Epithelial cell of prostate (primary cell): ENCODE data around the gene CDKL5.
A peak's percentile ranks its signal among the peaks of the same experiment; 100 is the strongest.
"Not testable (repeated sequence)": the region's sequence is repeated elsewhere in the genome, so short reads cannot be mapped to it uniquely, and the experiment has no call there.

Experiments used
- DNase-seq: peaks from one replicate; pipeline ENCODE4 v3.0.0-alpha.2; 2011; ENCODE audit warnings: low read depth, low spot score
- H3K27ac ChIP-seq: fragments of 450-650 bp; 2 replicates; pipeline ENCODE4 v1.5.1; 2017; ENCODE audit warnings: mild to moderate bottlenecking

The CDKL5 gene

DNA sequence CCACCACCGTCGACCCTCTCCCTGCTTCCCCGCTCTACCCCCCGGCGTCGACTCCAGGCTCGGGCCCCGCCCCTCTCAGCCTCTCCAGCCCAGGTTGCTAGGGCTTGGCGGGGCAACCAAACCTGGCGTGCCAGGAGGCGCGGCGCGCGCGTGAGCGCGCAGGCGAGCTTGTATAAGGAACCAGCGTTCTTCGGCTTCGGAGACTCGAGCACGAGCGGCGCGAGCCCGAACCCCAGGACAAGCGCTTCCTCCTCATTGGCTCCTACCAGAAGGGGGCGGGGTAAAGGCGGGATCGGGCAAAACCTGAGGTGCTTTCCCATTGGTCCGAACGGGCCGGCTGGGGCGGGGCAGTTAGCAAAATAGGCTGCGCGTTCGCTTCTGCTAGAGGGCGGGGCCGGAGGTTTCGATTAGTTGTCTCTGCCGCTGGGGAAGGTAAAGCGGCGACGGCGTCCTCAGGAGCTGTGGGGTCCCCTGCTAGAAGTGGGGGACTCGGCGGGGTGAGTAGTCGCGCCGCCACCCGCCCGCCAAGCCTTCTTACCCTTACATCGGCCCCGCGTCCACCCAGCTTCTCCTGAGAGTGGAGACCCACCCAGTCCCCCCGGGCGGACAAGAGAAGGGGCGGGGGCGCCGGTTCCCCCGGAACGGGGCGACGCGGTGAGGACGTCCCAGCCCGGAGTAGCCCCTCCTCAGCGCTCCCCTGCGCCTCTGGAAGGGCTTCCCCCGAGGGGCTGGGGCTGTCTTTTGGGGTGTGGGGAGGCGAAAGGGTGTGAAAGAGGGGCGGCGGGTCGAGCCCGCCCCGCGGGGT is at the start of gene CDKL5:
TSS of gene CDKL5 (plus strand) at position 410 of the 805 bp plus-strand sequence. CDS start 81,489 bp downstream, outside the sequence.
- peak within 1 kb of the TSS; percentile 12 for H3K27ac ChIP-seq
- peak; percentile 81 for DNase-seq

DNA sequence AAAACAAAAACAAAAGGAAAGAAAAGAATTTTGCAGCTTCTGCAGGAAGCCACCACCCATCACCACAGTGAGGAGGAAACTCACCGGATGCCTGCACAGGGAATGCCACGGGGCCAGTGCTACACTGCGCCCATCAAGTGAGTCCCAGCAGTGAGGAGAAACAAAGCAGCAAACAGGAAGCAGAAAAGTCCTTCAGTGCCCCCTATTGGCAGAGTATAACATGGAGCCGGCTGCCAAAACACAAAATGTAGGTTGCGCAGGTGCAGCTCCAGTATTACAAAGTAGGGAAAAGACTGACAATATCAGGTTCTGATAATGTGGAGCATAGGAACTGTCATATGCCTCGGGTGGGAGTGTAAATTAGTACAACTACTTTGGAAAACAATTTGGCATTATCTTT is 47.6 kb upstream of the CDKL5 start:
- no peak for DNase-seq
- no peak overlapping the region for H3K27ac ChIP-seq

DNA sequence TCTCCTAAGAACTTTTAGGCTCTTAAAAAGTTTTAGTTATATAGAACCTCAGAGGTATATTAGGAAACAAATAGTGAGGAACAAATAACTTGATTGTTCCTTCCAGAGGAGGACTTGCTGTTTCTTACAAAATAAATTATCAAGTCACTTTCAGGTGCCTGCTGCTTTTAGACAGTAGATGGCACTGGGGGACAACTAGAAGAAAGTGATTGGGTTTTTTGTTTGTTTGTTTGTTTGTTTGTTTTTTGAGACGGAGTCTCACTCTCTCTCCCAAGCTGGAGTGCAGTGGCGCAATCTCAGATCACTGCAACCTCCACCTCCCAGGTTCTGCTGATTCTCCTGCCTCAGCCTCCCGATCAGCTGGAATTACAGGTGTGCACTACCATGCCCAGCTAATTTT is 35.4 kb upstream of the CDKL5 start:
- H3K27ac ChIP-seq: no peak overlapping the region
- no peak for DNase-seq

DNA sequence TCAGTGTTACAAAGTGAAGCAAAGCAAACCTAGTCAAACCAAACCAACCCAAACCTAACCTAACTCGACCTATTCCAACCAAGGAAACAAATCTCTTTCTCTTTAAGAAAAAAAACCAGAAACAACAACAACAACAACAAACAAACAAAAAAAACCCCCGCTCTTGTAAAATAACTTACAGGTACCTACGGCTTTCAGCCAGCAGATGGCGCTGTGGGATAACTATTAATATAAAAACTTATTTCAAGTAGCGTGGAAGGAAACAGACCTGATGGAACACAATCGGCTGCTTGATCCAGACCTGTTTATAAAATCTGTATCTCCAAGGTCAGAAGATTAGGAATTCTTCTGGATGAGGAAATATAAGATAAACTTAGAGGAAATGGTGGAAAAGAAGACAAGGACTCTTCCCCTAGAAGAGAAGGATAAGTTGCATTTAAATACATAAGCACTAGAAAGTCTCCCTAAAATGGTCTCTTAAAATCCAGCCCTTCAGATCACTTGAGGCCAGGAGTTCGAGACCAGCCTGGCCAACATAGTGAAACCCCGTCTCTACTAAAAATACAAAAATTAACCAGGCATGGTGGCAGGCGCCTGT is 34.4 kb upstream of the CDKL5 start:
- no peak overlapping the region for H3K27ac ChIP-seq
- no peak for DNase-seq

DNA sequence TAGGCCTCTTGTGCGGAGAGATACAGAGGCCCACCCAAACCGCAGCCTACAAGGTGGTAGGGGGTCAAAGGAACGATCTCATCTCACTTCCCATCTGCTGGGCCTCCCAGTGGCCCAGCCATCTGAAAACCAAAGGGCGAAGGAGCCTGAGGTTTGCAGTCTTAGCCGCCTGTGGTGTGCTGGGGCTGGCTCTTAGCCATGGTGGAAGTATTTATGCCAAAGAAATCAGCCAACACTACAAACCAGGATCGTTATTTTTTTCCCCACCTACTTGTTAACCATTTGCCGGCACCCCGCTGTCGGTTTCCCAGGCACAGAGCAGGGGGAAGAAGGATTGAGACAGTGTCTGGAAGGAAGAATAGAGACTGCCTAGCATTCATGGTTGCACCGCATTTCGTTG is 30.9 kb upstream of the CDKL5 start:
- no peak for DNase-seq
- no peak overlapping the region for H3K27ac ChIP-seq

DNA sequence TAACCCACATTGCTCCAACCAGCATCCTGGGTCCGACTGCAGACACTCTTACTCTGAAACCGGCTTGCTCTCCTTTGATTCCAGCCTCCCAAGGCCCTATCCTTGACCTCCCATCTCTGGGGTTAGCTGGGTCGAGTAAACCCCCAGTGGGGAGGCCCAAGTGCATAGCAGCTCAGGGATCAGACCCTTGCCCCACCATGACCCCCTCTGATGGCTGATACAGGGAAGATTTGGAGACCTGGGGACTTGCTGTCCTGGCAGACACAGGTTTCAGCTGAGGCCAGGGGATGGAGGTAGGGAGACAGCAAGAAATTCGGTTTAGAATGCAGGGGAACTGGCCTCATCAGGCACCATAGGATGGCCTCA is 23.6 kb upstream of the CDKL5 start:
- no peak for DNase-seq
- no peak overlapping the region for H3K27ac ChIP-seq

DNA sequence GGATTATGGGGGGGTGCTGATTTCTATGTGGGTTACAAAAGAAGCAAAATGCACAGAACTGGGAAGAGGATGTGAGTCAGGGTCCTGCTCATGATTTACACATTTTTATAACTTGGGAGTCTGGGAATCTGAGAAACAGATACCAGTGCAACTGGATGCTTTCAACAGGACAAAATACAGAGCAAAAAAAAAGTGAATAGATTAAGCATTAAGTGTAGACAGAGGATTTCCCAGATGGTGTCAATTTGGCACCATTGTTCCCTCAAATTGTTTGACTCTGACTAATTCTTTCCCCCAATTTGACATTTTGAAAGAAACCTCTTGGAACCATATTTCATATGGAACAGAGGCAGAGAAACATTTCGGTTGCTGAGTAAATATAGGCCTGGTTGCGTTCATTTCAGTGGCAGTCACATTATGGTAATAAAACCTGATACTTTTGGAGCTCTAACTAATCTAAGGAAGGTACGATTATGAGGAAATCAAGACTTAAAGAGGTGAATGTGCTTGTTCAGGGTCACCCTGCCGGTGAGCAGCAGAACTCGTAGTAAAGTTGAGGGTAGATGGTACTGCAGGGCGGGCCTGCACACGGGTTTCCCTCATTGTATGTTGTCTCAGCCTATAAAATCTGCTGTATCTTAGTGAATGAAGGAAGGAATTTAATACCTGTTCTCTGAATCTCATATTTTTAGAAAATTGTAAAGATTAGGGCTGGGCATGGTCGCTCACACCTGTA is 18.7 kb upstream of the CDKL5 start:
- DNase-seq: no peak
- H3K27ac ChIP-seq: no peak overlapping the region

DNA sequence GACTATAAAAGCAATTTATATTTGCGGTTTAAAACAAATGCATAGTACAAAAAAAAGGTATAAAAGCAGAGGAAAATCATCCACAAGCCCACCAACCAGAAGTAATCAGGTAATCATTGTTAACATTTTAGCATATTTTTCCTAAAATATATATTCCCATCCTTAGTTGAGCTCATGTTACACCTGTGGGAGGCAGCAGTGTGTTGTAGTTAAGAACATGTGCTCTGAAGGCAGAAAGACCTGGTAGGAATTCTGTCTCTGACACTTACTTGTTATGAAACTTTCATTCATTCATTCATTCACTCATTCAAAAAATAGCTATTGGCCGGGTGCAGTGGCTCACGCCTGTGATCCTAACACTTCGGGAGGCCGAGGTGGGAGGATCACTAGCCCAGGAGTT is 15.4 kb upstream of the CDKL5 start:
- no peak overlapping the region for H3K27ac ChIP-seq
- no peak for DNase-seq

DNA sequence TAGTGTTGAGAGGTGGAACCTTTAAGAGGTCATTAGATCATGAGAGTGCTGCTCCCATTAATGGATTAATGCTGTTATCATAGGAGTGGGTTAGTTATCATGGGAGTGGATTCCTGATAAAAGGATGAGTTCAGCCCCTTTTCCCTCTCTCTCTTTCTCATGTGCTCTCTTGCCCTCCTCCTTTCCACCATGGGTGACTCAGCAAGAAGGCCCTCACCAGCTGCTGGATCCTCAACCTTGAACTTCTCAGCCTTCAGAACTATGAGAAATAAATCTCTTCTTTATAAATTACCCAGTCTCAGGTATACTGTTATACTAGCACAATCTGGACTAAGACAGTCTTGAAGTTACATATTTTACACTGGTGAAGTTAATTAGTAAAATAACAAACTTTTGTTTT is 10.0 kb upstream of the CDKL5 start:
- DNase-seq: no peak
- H3K27ac ChIP-seq: no peak overlapping the region

DNA sequence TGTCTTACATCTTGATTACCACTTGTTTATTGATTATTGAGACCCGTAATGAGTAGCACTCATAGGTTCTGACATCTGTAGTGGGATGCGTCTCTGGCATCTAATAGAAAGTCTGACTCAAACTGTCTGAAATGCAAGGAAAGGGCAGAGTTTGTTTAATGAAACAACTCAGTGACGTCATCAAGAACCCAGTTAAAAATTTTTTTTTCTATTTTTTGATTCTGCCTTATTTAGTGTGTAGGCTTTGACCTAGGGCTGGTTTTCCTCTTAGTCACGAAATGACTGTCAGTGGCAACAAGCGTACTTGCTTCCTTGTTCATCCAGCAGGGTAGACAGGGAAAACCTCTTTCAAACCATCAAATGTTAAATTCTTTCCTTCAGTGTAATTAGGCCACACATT is 3.1 kb upstream of the CDKL5 start:
- H3K27ac ChIP-seq: peak overlapping the region; percentile 58
- DNase-seq: peak; percentile 33

DNA sequence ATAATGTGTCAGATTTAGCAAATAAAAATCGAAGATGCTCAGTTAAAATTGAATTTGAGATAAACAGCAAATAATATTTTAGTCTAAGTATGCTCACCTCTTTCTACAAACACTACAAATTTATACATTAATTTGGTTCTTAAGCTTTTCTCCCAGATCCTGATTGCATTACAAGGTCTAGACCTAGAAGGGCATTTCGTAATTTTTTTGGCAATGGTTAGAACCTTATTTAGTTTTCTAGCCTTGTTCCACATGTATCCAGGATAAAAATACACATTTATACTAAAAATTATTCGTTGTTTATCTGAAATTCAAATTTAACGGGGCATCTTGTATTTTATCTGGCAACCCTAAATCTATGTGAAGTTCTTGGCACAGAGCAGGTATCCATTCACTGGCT is 2.5 kb upstream of the CDKL5 start:
- no peak for DNase-seq
- peak overlapping the region; percentile 58 for H3K27ac ChIP-seq

DNA sequence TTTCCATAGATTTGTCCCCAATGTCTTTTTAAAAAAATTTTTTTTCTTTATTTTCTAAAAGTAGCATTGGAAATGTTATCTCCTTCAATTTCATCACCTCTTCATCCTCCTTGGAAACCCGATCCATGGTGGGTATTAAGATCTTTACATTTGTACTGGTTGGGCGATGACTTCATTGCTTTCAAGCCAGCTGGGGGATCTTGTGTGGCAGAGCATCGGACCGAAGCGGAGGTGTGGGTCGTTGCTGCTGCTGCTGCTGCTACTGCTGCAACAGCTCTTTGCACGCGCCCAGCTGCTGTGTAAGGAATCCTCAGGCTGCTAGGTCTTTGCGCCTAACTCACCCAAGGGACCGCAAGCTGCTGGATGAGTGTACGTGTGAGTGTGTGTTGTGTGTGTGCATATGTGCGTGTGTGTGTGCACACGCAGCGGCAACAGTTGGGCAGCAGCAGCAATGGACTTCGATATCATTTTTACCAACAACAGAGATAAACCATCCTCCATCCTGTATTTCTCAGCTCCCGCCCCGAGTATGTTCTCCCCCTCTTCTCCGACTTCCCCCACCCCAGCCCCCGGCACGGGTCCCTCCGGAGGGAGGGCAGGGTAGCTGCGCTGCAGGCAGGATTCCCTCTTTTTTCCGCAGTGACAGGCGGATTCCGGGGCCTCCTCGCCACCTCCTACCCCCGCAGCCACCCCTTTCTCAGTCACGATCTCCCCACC is 768 bp upstream of the CDKL5 start:
- DNase-seq: no peak
- H3K27ac ChIP-seq: no peak overlapping the region

DNA sequence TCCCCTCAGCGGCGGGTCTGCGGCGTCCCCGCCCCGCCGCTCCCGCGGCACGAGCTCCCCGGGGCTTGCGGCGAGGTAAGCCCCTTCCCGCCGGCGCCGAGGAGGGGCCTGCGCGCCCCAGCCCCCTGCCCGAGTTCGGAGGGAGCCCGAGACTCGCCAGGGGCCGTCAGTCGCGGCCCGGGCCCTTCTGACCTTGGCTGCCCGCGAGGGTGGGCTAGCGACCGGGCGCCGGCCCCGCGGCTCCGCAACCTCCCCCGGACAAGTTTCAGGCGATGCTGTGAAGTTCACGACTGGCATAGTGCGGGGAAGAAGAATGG is 554 bp downstream of the CDKL5 start:
- DNase-seq: no peak

DNA sequence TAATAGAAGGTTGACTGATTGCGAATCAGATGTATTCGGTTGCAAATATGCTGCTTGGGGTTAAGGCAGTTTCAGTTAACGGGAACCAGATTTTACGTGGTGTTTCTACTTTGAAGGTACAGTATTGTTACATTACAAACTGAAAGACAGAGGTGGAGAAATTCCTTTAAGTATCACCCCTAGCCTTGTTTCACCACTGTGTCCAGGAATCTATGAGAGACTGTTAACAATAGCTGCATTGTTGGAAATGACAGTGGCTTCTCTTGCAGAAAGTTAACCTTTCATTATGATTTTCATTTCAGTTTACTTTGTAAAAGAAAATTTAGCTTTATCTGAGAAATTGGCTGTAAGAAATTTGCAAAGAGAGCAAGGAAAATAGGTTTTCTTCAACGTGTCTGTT is 2.6 kb downstream of the CDKL5 start:
- DNase-seq: no peak
- H3K27ac ChIP-seq: no peak overlapping the region

More for the DNA sequence above, 554 bp downstream of the CDKL5 start:
- peak overlapping the region; percentile 12 for H3K27ac ChIP-seq

DNA sequence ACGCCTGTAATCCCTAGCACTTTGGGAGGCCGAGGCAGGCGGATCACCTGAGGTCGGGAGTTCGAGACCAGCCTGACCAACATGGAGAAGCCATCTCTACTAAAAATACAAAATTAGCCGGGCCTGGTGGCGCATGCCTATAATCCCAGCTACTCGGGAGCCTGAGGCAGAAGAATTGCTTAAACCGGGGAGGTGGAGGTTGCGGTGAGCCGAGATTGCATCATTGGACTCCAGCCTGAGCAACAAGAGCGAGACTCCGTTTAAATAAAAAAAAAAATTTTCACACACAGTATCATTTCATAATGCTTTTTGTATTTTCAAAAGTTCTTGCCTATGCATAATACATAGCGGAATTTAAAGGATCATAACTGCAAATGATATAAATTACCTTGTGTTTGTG is 7.9 kb downstream of the CDKL5 start:
- not testable (repeated sequence) for H3K27ac ChIP-seq, DNase-seq

DNA sequence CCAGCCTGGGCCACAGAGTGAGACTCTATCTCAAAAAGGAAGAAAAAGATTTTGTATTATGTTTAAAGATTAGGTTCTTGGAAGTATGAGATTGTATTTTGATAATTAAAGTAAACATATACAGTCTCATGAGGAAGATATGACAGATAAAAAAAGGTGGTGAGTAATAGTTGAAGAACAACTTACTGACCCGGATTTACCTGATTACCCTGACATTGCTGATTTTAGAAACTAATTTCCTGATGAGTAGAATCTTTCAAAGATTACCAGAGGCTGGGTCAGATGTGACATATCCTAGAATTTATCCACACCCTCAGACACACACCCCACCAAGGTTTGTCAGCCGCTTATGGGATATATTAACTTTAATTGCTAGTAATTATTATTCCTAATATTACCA is 9.5 kb downstream of the CDKL5 start:
- no peak overlapping the region for H3K27ac ChIP-seq
- no peak for DNase-seq

DNA sequence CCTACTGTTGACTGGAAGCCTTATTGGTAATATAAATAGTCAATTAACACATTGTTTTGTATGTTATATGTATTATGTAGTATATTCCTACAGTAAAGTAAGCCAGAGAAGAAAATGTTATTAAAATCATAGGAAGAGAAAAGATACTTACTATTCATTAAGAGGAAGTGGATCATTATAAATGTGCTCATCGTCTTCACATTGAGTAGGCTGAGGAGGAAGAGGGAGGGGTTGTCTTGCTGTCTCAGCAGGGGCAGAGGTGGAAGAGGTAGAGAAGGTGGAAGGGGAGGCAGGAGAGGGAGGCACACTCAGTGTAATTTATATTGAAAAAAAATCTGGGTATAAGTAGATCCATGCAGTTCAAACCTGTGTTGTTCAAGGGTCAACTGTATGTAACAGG is 10.6 kb downstream of the CDKL5 start:
- no peak overlapping the region for H3K27ac ChIP-seq
- no peak for DNase-seq

DNA sequence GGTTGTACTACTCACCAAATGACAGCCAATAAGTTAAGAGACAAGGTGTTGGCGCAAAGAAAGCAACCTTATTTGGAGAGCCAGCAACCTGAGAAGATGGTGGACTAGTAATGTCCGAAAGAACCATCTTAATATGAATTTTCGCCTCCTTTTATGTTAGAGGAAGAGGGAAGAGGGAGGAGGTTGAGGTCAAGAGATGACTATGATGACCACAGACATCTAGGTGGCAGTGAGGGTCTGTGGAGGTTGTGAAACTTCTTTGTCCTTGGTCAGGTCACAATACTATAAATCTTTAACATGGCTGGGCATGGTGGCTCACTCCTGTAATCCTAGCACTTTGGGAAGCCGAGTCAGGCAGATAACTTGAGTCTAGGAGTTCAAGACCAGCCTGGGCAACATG is 15.4 kb downstream of the CDKL5 start:
- no peak overlapping the region for H3K27ac ChIP-seq
- no peak for DNase-seq

DNA sequence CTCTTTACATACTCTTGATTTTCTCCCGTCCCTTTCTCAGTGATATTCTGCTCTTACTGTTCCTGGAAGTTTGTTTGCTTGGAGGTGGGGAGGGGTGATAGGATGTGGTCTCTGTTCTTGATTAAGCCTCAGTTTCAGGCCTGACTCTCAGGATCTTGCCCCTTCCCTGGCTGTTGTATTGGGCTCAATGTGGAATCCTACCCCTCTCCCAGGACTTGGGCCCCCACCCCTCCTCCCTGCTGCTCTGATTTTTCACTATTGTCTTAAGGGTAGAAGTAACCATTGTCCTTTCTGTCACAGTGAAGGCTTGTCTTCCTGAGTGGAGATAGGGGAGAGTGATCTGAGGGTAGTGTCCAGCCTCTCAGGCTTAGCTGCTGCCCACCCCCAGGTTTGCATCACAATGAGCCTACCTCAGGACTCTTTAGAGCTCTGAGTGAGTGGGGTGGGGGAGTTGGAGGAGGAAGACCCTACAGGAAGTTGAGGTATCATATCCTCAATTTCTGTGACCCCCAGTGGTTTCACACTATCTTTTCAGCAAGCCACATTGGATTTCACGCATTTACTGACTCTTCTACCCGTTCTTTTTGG is 16.5 kb downstream of the CDKL5 start:
- no peak overlapping the region for H3K27ac ChIP-seq
- DNase-seq: no peak

DNA sequence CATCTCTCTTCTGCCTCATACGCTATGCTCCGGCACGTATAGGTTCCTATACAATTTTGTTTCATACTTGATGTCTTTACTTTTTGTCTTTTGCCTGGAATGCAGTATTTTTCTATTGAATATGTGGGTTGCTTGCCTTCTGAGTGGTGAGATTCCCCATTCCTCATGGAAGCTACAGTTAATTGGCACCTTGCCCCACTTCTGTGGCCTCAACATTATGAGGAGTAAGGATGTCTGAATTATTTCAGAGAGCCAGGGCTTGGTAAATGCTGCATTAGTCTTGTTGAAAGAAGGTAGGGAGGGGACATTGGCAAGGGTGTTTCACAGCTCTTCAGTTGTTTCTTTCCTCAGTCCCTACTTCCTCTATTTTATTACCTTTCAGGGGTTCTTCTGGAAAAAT is 23.0 kb downstream of the CDKL5 start:
- DNase-seq: no peak
- H3K27ac ChIP-seq: no peak overlapping the region

DNA sequence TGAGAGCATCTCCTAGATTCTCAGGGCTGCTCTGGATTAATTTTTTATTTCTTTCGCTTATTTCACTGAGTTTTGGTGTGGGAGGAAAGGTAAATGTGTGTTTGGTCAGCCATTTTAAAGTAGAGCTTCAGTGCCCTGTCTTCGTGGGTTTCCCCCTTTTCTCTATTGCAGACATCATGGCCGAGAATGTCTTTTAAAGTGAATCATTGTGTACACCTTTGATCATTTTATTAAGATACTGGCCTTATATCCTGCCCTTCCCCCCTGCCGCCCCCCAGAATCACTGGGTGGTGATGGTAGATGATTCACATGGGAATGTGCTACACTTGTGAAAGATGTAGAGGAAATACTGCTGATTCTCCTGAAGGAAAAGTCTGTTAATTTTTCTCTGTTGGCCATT is 23.8 kb downstream of the CDKL5 start:
- DNase-seq: no peak
- no peak overlapping the region for H3K27ac ChIP-seq
